GM19043 (cell line): ENCODE results near the gene TNS3.

Experiments used
- ATAC-seq: cut with Tn5 transposase; IDR thresholded peaks from one replicate; pipeline ENCODE4 v1.9.1; 2021; ENCODE audit warnings: low read depth; ENCODE audit not compliant: unreplicated experiment

TNS3 gene

GRCh38 chr7:47394751-47395252, 187.1 kb downstream of the TNS3 start:
- no peak for ATAC-seq

GRCh38 chr7:47394216-47394615, 187.7 kb downstream of the TNS3 start:
- ATAC-seq, result no peak

DNA sequence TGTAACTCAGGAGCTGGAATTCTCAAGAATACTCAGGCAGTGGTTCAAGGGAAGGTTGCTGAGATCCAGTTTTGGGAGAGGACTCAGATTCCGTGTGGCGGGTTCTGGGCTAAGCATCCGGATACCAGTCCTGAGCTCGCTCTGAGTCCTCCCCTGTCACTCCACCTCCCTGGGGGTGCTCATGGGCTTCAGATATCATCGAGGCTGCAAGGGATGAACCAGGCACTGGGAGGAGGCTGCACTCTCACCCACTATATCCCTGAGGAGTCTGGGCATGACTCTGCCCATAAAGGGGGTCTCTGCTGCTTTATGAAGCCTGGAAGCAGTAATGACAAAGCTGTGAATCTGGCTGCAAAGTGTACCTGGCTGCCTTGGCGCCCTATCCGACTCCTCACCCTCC, 188.5 kb downstream of the TNS3 start:
- ATAC-seq, result no peak

GRCh38 chr7:47392241-47392759, 189.6 kb downstream of the TNS3 start:
- ATAC-seq, result no peak

- no peak for ATAC-seq
Measured at GRCh38 chr7:47391726-47392125, 190.2 kb downstream of the TNS3 start.

- no peak for ATAC-seq
Measured at GRCh38 chr7:47390914-47391313, 191.0 kb downstream of the TNS3 start.

DNA sequence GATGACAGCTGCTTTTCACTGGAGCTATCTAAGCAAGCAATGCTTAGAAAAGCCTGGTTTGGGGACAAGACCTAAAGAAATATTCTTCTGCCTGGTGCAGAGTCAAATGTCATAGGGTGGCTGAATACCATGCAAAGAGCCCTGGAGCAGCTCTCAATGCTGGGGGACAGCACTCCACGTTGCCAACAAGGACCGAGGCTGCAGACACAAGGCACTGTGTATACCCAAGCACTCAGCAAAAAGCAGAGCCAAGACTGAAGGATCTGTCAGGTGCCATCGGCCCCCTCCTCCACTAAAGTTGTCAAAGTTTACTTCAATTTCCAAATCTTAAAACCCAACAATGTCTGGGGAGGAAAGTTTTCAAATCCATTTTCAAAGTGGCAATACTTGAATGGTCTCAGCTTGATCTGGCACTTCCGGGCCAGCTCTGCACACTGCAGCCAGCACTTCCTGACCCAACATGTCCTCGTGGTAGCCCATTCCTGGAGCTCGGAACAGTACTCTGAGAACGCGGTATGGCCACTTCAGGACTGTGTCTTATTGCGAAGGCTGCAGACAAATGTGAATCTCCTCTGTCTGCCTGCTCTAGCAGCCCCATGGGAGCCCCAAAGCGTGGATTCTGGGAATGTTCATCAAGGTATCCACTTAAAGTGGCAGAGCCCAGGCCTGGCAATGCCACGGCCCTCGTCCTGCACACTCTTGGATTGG, 191.8 kb downstream of the TNS3 start:
- ATAC-seq, result no peak

DNA sequence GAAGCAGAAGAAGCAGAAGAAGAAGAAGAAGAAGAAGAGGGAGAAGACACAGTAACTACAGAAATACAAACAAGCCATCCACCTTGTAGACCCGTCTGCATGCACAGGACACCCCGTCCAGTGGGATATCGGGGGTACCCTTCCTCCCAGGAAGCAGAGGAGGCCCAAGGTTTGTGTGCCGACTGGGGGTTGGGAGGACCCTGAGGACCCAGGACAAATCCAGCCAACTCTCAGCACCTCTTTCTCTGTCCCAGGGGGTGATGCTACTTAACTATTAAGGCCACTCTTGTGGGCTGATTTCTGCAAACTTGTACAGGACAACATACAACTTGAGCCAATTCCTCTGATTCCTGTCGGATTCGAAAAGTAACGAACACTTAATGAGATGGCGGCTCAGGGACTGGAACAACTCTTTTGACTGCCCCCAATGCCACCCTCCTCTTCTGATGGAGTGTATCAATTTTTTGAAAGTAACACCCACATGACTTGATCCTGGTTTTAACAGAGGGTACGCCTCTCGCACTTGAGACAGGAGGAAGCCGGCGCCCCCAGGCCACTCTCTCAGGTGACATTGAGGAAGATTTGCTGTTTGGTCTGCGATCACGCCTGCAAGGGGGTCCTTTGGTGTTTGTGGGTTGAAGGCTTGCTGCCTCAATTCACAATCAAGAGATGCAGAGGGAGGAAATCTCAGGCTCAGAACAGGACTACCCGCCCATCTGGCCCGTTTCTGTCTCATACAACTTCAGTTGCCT, 192.6 kb downstream of the TNS3 start:
- ATAC-seq, result no peak

DNA sequence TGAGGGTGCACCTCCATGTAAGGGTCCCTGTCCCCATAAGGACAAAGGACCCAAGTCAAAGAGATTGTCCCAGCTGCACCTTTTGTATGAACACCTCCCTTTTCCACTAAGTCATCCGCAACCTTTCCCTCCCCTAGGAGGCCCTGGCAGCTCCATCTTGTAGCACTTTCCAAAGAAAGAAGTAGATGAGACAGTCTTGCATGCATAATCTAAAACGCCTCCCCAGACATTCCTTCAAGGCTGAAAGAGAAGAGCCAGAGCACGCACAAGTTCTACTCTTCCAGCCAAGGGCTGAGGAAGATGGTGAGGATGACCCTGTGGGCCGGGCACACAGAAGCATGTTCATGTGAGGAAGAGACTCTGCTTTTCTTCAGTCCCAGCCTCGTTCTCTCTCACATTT, 194.4 kb downstream of the TNS3 start:
- ATAC-seq, result no peak

GRCh38 chr7:47386273-47386835, 195.6 kb downstream of the TNS3 start:
- no peak for ATAC-seq

DNA sequence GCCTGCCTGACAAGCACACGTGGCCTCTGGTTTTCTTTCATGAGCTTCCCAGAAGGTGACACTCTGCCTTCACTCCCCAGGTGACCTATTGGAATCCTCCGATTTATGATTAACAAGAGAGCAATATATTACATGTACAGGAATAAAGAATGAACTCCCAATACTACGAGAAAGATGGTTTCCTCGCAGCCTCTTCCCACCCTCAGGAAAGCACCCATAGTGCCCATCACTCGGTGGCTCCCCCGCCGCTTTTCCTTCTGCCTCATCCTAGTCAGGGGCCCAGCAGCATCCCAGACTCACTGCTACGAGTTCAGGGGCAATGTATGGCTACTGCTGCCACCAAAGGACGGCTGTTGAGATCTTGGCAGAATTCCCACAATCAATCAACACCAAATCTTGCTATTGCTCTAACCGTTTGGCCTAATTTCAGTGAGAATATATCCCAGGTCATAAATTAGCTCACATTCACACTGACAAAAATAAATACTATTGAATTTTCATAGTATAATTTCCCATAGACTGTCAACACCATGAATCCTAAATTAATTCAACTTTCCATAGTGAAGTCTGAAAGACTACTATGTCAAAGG, 196.3 kb downstream of the TNS3 start:
- no peak for ATAC-seq

DNA sequence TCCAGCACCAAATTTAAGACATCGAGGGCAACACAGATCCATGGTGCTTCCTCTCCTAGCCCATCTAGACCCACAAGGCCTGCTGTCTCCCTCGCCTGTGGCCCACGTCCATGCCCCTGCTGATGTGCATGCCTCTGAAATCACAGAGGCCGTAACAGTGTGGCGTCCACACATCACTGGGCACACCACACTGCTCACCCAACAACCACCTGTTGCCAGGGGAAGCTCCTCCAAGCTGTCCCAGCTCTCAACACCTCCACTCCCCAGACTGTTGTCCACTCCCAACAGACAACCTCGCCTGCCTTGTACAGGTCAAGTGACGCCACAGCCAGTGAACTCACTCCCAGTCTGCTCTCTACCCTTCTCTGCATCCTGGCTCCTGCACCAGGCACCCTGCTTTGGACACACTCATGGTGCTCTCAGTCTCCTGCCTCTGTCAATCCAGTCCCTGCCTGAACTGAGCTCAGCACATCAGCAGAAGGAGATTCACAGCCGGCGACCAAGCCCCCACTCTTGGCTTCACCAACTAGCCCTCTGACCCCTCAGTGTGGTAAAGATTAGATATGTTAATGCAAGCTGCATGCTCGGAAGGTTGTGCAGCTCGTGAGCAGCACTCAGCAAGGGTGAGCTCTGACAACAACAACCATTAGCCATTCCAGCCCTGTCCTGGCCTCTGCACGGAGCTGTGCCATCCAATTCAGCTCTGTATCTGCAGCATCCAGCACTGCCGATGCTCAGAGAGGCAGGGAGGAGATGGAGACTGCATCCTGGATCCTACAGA, 197.0 kb downstream of the TNS3 start:
- ATAC-seq, result no peak

GRCh38 chr7:47383696-47384445, 198.0 kb downstream of the TNS3 start:
- no peak for ATAC-seq

DNA sequence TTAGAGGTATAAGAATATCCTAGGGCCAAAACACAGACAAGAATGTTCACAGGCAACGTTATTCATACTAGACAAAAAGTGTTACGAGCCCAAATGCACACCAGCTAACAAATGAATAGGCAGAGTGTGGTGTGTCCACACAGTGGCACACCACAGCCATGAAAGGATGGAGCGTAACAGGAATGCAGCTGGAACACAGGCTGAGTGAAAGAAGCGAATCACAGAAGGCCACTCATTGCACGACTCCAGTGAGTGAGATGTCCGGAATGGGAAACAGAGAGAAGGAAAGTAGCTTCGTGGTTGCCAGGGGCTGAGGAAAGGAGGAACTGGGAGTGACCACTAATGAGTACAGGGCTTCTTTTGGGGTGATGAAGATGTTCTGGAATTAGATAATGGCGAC, 198.8 kb downstream of the TNS3 start:
- no peak for ATAC-seq

DNA sequence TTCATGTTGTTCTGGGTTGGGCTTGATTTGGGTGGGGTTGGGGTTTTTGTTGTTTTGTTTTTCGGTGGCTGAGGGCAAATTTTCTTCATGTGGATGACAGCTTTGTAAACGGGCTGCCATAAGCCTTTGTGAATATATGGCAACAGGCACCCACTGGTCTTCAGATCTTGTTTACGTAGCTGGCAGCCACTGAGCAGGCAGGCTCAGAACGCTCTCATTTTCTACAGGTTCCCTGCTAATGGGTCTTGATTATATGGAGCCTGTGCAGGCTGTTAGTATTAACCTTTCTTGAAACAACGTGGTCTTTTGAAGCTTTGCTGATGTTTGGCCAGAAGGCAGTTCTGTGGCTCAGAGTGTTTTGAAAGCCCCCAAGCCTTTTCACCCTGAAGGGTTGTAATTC, 199.7 kb downstream of the TNS3 start:
- no peak for ATAC-seq

DNA sequence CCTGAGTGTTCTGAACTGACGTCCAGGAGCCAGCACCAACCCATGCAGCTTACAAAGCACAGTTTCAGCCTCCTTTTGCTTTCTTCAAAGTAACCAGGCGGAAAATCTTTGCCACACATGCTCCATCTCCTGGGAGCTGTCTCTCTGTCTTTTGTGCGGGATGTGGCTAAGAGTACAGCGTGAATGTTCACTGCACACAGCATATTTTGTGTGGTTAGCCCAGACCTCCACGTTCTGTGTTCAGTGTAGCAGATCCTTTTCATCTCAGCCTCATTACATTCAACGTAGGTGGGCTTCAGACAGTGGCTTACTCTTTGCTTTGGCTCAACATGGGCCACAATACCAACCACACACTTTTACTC, 200.8 kb downstream of the TNS3 start:
- no peak for ATAC-seq

GRCh38 chr7:47380325-47381133, 201.4 kb downstream of the TNS3 start:
- no peak for ATAC-seq

GRCh38 chr7:47379629-47380324, 202.1 kb downstream of the TNS3 start:
- no peak for ATAC-seq
